ENCODE results near the gene GABBR1.

The GABBR1 gene

DNA sequence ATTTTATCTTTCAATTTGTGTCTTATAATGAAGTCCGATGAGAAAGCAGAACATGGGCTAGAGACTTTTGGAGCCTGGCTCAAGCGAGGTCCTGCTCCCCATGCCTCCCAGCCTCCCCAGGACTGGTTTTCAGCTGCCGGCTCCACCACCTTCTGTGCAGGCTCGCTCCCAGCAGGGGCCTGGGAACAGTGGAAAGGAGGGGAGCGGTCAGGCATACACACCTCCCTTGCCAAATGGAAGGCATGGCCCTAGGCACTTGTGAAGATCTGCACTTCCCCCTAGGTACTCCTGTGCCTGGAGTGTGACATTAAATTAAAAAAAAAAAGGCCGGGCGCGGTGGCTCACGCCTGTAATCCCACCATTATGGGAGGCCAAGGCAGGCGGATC lies 19.2 kb upstream of the GABBR1 start:
- DNase-seq, result no peak

- peak; percentile 24 for DNase-seq
These were observed 18.6 kb upstream of the GABBR1 start for GRCh38 chr6:29651413-29652197.

- DNase-seq, result peak; percentile 94
These were observed 17.0 kb upstream of the GABBR1 start for GRCh38 chr6:29649701-29650673.

DNA sequence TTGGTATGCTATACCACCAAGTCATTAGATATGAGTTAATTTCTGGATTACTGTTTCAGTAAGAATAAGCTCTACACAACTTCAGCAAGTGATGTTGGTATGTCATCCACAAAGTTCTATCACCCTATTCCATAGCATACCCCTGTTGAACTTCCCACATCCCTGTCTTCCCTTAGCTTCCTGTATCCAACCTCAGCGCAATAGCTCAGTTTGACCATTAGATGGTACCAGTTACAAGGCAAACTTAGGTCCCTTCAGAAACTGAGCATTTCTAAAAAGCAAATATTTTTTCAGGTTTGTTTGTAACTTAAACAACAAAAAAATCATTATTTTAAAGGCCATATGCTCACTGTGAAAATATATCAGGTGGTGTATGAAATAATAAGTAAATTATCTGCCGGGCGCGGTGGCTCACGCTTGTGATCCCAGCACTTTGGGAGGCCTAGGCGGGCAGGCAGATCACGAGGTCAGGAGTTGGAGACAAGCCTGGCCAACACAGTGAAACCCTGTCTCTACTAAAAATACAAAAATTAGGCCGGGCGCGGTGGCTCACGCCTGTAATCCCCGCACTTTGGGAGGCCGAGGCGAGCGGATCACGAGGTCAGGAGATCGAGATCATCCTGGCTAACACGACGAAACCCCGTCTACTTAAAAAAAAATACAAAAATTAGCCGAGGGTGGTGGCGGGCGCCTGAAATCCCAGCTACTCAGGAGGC lies 15.1 kb upstream of the GABBR1 start:
- peak; percentile 12 for DNase-seq

- DNase-seq, result no peak
These were observed 8.6 kb upstream of the GABBR1 start for GRCh38 chr6:29641430-29642148.

DNA sequence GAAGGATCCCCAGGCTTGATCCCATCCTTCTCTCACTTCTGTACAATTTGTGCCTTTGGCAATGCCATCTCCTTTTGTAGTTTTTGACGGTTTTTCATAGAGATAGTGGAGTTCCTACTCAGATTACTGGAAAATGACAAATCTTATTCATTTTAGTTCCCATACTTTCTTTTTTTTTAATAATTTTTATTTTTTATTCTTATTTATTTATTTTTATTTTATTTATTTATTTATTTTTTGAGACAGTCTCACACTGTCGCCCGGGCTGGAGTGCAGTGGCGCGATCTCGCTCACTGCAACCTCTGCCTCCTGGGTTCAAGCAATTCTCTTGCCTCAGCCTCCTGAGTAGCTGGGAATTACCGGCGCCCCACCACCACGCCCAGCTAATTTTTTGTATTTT lies 4.3 kb upstream of the GABBR1 start:
- DNase-seq, result no peak

- DNase-seq, result no peak
These were observed 537 bp upstream of the GABBR1 start for GRCh38 chr6:29633534-29633905.

DNA sequence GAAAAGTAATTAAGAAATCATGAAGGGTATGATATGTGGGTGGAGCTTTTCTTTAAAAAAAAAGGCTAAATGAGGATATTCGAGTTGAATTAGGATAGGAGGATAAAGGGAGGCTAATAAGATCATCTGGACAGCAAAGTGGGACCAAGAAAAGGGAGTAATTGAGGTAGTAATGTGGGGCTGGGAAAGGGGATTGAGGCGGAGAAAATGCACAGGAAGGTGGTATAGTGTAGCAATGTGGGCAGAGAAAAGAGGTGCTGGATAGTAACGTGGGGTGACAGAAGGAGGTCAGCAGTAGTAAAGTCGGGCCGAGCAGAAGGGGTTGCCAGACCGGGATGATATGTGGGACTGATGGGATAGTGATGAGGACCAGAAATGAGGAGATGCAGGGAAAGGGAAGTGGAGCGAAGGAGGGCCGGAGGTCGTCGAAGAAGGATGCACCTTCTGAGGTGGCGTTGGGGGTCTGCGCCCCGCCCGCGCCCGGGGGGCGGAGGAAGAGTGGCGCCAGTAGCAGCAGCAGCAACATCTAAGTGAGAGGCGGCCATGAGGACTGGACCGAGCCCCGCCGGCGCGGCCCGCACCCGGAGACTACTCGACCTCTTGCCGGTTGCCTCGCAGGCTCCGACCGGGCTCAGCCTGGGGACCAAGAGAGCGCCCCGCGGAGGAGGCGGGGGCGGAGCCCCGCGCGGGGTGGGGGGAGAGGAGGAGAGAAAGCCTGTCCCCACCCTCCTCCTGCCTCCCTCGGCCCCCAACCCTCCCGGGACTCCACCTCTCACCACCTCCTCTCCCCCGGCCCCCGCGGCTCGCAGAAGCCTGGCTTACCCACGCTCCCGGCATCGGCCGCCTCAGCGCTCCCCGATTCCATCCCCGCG lies 887 bp downstream of the GABBR1 start:
- DNase-seq, result peak; percentile 45

GRCh38 chr6:29631209-29631810 lies 1.7 kb downstream of the GABBR1 start:
- DNase-seq, result no peak

DNA sequence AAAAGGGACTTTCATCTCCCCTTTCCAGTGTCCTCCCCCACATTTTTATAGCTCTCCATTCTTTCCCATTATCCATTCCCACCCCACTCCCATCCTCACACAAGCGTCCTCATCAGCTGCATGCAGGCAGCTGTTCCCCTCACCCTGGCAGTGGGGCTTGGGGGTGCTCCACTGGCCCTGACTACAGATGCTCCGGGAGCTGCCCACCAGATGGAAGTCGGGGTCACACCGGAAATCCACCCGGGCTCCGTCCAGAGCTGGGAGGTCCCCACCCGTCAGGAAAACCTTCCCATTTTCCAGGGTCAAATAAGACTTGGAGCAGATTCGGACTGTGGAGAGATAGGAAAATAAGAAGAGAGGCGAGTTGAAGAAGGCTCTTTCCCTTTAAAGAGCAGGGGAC lies 2.7 kb downstream of the GABBR1 start:
- DNase-seq, result no peak

DNA sequence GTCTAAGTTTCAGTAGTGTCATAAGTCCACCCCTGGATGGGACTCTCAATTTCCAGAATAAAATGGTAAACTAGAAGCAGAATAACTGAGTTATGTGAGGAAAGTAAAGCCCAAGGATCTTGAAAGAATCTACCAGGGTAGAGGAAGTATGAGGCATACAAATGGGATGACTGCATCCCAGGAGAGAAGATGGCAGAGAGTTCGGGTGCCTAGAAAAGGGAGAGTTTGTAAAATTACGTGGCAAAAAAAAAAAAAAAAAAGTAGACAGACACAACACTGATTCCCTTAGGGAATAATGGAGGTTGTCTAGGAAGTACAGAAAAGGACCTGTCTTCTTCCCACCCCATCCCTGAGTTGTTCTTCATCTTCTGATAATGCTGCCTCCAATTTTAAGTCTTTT lies 3.4 kb downstream of the GABBR1 start:
- DNase-seq, result no peak

DNA sequence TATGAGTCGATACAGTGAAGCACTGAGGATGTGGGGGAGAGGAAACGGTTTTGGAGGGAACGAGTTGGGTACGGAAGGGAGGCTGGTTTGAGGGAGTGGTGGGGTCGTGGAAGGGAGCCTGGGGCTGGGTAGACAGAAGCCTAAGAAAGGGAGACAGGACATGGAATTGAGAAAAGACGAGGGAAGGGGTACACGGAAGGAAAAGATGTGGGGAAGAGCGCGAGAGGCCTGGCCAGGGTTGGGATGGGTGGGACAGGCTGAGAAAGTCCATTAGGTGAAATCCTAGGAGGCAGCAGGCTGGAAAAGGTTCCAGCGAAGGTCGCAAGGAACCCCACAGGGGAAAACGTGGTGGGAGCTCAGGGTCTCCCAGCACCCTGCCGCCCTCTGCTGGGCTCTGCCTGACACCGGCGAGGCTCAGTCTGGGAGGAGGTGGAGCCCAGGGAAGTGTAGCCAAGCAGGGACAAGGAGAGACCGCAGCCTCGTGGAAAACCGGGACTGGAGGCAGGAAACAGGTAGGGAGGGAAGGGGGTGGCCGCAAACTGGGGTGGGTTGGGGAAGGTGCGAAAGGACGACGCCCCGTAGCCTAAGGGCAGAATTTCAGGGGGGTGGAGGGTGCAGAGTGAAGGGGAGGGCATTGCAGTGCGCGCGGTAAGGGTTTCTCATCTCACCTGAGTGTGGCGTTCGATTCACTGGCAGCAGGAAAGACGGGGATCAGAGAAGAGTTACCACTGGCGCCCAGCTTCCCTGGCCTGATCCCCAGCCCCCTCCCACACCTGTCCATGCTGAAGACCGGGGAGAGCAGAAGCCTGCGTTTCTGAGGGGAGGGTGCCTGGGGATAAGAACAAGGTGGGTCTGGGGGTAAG lies 4.3 kb downstream of the GABBR1 start:
- peak; percentile 56 for DNase-seq

DNA sequence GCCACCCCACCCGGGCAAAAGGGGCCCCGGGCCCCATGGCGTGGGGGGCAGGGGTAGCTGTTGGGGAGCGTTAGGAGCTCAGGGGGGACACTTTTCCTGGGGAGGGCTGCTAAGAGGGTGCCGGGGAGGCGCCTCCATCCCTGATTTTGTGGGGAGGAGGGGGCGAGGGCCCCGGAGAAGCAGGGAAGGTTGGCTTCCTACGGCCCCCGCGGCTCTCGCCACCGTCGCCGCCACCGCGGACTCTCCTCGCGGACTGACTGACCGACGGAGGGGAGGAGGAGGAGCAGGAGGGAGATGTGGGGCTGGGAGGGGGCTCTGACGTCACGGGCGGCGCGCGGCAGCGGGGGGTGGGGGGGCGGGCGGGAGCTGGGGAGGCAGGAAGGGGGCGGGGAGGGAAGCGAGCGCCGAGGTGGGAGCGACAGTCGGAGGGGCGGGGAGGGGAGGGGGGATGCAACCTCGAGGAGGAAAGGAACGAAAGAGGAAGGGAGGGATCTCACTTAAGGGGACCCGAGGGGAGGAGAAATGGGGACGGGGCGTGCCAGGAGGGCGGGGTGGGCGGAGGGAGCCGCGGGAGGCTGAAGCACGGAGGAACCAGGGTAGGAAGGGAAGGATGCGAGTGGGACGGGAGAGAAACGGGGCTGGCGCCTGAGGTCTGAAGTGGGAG lies 5.1 kb downstream of the GABBR1 start:
- peak; percentile 31 for DNase-seq

GRCh38 chr6:29626948-29627754 lies 5.8 kb downstream of the GABBR1 start:
- DNase-seq, result no peak

- no peak for DNase-seq
These were observed 7.5 kb downstream of the GABBR1 start for GRCh38 chr6:29625337-29625930.

- no peak for DNase-seq
These were observed 8.4 kb downstream of the GABBR1 start for GRCh38 chr6:29624520-29624961.

- DNase-seq, result no peak
These were observed 12.4 kb downstream of the GABBR1 start for GRCh38 chr6:29620630-29621029.

- DNase-seq, result no peak
These were observed 13.3 kb downstream of the GABBR1 start for GRCh38 chr6:29619578-29620160.
